LoVo (cell line): ENCODE measurements around the gene PXYLP1.
A peak's percentile ranks its signal among the peaks of the same experiment; 100 is the strongest.
"Not testable (repeated sequence)": the region's sequence is repeated elsewhere in the genome, so short reads cannot be mapped to it uniquely, and the experiment has no call there.

ENCODE experiments used
- DNase-seq: peaks from one replicate; pipeline ENCODE4 v3.0.0-alpha.2; 2016; ENCODE audit warnings: low spot score

PXYLP1 gene

DNA sequence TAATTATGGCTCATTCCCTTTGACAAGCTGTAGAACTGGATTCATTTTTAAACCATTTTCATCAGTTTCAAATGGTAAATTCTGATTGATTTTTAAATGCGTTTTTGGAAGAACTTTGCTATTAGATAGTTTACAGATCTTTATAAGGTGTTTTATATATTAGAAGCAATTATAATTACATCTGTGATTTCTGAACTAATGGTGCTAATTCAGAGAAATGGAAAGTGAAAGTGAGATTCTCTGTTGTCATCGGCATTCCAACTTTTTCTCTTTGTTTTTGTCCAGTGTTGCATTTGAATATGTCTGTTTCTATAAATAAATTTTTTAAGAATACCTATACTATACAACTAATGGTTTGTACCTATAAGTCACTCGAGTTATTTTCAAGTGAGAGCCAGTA lies 62.7 kb downstream of the PXYLP1 start:
- DNase-seq: no peak

DNA sequence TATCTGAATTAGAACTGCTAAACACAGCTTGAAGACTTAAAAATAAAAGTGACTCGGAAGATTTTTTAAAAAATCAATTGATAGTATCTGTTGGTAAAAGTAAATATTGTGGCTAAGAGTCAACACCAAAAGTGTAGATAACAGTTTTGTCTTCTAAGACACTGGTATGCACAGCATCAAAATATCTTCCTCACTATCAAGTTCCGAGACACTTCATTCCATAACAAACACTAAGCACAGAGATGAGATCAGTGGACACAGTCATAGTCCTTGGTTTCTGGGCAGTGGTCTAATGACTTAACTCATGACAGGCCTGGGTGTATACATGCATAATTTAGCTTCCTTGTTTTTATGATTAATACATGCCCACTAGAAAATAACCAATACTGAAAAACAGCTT lies 63.2 kb downstream of the PXYLP1 start:
- no peak for DNase-seq

DNA sequence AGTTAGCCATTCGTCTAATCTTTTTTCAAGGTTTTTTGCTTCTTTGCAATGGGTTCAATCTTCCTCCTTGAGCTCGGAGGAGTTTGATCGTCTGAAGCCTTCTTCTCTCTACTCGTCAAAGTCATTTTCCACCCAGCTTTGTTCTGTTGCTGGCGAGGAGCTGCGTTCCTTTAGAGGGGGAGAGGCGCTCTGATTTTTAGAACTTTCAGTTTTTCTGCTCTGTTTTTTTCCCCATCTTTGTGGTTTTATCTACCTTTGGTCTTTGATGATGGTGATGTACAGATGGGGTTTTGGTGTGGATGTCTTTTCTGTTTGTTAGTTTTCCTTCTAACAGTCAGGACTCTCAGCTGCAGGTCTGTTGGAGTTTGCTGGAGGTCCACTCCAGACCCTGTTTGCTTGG lies 68.8 kb downstream of the PXYLP1 start:
- not testable (repeated sequence) for DNase-seq

DNA sequence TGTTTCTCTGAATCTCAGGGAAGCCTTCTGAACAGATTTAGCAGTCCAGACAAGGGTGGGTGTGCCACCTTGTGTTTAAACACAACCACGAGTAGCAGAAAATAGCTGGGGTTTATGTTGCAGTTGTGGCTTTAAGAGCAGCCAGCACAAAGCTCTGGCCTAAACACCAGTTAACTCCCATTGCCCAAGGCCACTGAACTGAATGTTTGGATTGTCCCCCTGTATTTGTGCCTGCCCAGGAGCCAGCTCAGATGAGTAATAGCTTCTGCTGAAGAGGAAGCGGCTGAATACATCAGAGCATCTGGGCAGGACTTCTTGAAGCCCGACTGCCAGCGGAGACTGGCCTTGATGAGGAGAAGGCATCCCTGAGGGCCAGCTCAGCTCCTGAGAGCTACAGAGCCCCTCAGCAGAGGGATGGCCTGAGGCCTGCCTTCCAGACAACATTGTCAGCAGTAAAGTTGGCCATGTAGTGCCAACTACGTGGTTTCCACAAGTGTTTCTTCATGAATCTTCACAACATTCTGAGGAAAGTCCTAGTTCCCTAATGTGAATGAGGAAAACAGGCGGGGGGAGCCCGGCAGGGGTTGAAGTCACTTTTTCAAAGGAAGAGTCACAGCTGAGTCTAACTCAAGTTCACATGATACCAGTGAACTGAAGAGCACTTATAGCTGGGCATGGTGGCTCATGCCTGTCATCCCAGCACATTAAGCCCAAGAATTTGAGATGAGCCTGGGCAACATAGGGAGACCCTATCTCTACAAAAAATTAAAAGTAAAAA lies 70.9 kb downstream of the PXYLP1 start:
- DNase-seq: no peak

DNA sequence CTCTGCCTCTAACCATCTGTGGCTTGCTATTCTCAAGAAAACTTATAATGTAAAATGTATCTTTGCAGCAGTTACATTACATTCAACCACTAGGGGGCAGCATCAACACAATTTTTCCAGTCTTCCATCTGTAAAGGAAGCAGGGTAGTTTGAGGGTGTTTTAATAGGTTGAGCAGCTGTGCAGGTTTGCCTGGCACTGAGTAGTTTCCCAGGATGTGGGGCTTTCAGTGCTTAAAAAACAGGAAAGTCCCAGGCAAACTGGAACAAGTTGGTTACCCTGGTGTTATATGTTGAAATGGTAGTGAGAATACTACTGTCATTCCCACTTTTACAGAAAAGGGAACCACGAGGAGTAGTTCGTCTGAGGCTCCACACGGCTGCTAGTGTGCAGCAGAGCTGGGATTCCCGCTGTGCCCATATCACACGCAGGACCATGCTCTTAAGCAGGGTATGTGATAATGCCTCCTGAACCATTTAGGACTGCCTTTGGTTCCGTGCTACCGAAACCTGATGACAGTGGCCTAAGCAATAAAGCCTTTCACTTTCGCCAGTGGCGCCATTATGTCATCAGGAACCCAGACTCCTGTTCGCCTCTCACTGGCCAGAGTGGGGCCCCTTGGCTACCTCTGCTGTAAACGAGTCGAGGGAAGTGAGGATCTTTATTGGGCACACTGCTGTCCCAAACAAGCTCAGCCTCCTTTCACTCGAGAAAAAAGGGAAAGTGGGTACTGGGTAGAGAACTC lies 72.0 kb downstream of the PXYLP1 start:
- peak; percentile 62 for DNase-seq

DNA sequence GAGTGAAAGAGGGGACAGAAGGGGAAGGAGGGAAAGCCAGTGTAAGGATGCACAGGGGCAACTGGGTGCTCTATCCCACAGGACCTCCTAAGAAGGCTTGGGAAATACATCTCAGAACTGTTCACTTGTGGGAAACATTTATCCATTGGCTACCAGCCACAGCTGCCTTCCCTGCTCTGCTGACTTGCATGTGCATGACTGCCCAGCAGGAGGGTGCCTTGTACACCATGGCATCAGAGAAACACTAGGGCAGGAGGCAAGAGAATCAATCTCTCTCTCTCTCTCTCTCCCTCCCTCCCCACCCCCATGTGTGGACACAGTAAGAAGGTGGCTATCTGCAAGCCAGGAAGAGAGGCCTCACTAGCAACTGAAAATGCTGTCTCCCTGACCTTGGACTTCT lies 73.8 kb downstream of the PXYLP1 start:
- DNase-seq: no peak

DNA sequence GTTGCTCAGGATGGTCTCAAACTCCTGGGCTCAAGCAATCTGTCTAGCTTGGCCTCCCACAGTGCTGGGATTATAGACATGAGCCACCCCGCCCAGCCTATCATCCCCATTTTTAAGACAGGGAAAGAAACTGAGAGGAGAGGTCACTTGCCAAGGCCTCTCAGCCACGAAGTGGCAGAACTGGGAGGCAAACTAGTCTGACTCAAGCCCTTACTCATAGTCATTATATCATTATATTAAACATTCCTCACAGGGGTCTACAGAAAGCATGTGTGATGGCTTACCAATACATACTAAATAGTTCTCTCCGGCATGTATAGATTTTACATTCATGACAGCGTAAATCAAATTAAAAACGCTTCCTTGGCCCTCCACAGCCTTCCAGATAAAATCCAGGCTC lies 74.7 kb downstream of the PXYLP1 start:
- no peak for DNase-seq

DNA sequence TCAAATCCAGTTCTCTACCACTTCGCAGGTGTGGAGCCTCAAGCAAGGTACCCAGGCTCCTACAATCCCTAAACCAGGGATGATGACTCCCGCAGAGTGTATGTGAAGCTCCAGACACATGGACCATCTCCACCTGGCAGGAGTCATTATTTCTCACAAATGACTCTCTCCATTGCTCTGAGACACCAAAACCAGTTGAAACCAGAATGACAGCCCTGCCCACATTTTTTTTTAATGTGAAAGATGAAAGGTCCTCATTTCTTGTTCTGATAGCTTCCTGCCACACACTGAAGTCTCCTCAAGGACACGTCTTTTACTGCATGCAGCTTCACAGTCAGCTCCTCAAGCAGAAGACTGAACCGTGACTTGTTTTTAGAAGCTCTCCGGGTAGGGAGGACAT lies 75.3 kb downstream of the PXYLP1 start:
- DNase-seq: no peak

DNA sequence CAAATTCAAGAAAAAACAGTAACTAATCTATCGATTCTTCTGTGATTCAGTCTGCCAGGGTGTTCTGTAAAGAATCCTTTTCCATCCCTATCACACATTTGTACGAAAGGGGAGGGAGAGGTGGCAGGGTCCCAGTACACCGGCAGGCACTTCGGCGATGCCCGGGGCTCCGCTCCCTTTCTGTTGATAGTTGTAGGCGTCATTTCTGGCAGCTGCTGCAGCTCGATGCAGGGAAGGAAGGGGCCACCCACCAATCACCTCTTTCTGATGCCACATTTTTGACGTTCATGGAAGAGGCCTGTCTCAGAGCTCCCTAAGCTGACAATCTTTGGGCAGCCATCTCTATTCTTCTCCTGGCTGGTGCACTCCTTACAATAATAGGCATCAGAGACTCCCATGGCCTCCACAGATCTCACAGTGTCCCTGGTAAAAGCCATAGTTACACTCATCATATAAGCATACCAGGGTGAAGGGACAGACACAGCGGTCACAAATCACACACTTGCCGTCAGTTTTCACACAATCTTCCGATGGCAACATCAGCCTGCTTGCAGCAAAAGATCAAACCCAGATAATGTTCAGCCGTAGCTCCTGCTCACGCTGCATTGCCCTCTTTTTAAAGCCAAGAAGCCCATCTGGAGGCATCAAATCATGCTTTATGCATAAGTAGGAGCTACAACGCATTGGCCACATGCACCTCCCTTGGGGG lies 75.9 kb downstream of the PXYLP1 start:
- DNase-seq: no peak

DNA sequence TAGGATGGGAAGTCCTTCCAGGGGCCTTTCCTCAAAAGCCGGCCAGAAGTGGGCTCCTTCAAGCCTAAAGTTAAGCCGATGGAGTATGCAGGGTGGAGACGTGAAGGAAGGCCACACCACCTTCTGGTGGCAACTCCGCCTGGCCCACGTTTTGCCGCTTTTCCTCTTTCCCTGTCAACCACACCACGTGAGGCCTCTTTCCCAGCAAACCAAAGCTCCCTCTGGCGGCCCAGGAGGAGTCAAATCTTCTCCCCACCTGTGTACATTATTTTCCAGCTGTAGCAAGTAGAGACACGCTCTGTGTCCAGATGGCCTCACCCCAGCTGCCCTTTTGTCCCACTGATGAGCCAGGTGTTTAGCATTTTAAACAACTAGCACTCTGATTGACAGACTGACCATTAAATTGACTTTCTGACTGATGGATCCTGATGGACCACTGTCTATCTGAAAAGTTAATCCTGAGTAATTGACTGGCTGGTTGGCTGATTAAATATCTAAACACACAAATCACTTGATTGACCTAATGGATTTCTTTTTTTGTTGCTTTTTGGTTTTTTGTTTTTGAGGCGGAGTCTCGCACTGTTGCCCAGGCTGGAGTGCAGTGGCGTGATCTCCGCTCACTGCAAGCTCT lies 77.1 kb downstream of the PXYLP1 start:
- peak; percentile 63 for DNase-seq

DNA sequence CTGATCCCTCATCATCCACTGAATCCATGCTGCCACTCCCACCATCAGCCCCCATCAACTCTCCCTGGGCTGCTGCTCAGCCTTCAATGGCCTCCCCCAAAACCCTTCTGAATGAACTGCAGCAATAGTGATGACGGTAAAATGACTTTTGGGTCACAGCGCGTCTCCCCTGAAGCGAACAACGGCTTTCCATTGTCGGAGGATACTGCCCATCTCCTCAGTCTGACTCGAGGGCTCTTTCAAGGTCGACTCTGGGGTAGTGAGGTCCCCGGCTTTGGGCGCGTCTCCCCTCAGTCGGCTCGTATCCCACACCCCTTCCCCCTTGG lies 79.5 kb downstream of the PXYLP1 start:
- no peak for DNase-seq

DNA sequence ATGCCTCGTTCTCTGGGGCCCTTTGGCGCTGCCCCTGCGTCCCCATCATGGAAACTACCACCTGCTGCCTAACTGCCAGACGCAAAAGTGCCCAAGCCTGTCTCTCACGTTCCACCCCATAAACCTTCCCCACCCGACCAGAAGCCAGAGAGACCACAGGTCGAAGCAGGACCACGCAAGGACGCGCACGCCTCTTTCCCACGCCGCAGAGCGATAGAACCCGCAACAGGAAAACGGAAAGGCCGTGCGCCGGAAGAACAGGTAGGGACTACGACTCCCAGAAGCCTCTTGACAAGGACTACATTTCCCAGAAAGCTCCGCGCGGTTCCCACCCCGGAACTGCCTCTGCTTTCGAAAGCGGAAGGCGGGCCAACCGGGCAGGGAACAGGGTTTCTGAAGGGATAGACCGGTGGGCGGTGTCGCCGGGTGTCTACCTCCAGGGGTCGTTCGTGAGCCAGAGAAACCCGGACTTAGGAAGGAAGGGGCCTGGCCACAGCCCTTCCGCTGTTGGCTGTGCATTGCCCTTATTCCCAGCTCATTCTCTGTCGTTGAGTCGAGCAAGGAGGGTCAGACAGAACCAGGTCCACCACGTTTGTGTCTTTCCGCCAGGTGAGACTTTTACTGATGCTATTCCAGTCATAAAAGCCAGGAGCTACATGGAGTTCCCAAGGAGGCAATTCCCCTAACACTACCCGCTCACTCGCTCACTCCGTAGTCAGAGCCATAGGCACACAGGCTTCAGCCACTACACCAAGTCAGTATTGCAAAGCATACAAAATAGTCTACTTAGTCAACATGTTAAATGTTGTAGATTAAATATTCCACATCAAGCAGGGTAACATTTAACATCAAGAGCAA lies 80.1 kb downstream of the PXYLP1 start:
- peak; percentile 98 for DNase-seq

DNA sequence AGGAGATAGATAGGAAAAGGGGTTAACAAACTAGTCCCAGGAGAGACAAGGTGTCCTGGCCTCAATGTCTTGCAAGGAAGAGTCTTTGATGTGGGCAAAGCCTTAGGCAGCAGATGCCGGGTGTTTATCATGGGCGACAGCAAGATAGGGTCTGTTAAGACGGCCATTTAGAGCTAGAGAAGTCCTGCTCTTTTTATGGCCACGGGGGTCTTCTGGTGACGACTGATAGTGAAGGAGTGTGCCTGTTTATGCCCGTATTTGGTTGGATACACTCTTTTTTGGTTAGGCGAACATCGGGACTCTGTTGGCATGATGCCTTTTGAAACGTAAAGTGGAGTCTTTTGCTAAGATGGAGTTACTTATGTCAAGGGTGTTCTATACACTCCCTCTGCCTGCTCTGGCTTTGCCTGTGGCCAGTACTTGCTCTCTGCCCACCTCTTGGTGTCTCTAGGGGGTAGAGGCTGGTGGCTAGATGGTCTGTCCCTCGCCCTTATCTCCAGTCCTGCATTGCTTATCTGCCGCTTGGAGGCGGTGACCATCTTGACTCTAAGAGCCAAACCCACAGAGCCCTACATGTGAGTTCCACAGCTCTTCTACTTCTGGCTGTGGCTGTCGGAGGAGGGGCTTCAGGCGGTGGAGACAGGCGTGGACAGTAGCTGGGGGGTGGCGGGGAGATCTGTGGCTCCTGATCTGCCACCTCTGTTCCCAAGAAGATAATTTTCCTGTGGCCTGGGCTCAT lies 80.9 kb downstream of the PXYLP1 start:
- no peak for DNase-seq

DNA sequence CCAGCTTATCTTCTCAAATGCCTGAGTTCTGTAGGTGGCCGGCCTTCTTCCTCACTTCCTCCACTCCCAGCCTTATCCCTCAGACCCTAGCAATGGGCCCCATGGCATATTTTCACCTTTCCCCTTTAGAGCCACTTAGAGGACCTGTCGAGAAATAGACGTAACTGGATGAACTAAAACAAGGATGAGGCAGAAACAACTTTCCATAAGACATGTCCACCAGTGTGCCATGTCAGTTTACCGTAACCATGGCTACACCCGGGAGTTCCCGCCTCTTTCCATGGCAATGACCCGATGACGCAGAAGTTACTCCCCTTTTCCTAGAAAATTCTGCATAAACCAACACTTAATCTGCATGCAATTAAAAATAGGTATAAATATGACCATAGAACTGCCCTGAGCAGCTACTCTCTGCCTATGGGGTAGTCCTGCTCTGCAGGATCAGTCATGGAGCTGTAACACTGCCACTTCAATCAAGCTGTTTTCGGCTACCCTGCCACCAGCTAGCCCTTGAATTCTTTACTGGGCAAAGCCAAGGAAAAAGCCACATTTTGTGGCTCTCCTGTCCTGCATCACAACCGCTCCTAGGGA lies 81.6 kb downstream of the PXYLP1 start:
- no peak for DNase-seq

DNA sequence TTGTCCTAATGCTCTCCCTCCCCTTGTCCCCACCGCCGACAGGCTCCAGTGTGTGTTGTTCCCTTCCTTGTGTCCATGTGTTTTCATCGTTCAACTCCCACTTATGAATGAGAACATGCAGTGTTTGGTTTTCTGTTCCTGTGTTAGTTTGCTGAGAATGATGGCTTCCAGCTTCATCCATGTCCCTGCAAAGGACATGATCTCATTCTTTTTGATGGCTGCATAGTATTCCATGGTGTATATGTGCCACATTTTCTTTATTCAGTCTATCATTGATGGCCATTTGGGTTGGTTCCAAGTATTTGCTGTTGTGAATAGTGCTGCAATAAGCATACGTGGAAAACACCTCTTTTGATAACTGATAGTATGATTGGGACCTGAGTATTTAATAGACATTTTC lies 82.8 kb downstream of the PXYLP1 start:
- DNase-seq: not testable (repeated sequence)

DNA sequence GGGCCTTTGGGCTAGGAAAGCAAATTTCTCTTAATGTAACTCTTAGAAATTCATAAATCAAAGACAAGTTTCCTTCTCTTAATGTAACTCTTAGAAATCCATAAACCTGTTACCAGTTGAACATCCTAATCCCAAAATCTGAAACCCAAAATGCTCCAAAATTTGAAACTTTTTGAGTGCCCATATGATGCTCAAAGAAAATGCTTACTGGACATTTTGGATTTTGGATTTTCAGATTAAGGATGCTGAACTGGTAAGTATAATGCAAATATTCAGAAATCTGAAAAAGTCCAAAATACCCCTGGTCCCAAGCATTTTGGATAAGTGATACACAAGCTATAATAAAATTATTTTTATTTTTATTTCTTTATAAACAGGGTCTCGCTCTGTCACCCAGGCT lies 85.2 kb downstream of the PXYLP1 start:
- DNase-seq: no peak

DNA sequence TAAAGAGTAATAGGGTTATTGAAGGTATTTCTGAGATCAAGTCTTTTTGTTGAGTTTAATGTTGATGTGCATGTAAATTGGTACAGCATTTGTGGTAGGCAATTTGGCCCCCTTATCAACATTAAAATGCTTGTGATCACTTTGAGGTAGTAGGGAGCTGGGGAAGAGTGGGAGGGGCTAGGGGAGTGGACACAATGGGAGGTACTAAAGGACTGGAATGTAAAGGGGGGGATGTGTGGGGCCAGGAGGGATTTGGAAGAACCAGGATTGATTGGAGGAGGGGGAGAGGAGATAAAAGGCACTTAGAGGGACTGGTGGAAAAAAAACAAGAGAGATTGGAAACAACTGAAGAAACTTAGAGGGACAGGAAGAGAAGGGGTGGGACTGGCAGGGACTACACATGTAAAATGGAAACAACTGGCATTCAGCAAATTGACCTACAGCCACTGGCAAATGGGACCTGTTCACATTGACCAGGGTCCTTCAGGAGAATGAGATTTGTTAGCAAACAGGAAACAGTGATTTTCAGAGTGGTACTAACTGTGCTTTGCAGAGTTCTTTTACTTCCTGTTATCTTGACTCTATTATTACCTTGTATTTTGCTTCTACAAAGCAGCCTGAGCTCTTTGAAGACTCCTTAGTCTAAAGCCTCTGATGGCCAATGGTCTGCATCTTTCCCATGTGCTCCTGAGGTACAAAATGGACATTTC lies 88.9 kb downstream of the PXYLP1 start:
- DNase-seq: no peak

DNA sequence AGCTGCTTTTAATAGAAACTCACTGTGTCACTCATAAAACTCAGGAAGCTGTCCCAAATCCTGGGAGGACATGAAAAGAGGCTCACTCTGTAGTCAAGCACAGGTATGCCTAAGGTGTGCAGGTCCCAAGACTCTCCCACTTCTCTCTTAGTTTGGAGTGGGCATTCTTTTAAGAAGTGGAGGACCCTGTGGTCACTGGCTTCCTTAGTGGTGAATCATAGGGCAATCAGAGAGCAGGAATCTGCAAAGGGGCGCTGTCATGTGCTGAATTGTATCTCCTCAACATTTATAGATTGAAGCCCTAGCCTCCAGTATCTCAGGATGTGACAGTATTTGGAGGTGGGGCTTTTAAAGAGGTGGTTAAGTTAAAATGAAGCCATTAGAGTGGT lies 89.5 kb downstream of the PXYLP1 start:
- no peak for DNase-seq

DNA sequence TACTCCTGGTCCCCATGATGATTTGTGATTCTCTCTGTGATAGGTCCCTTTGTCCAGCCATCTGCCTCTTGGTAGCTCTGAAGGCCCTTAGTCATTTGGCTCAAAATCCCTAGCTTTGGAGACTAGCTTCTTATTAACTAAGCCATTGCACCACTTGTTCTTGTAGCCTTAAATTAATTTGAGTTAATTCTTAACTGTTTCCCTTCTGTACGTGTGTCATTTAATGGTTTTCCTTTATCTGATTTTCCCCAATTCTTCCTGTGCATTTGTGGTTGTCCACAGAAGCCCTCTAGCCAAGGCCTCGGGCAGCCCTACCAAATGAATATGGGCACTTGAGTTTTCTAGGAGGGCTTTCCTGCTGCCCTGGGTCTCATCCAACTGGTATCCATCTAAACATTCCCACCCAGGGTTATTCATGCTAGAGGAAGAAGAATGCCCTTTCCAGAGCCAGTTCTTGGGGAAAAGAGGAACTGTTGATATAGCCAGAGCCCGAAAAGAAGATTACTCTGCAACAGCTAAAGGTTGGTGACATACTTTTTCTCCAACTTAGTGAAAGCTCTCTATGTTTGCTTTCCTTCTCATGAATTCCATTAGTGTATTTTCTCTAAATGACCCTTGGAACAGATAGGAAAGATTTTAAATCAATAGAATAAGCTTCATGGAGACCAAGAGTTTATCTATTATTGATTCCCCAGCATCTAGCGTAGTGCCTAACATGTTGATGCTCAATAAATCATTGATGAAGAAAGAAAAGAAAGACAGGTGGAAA lies 92.5 kb downstream of the PXYLP1 start:
- DNase-seq: no peak
